Measurements from ENCODE around the gene C3.

DNA sequence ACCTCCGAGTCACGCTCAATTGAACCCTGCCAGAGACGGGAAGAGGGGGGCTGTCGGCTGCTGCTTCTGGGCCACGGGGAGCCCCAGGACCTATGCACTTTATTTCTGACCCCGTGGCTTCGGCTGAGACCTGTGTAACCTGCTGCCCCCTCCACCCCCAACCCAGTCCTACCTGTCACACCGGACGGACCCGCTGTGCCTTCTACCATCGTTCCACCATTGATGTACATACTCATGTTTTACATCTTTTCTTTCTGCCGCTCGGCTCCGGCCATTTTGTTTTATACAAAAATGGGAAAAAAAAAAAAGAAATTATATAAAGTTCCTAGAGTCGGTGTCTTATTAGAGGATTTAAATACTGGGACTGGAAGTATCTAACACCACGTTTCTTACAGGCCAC lies 30.7 kb upstream of the C3 start:
- TF ChIP-seq EZH2 (IDR thresholded peaks at IDR 0.05; ENCODE audit: borderline replicate concordance, low read depth, low read length, severe bottlenecking): no peak
- TF ChIP-seq, protein P1, sequence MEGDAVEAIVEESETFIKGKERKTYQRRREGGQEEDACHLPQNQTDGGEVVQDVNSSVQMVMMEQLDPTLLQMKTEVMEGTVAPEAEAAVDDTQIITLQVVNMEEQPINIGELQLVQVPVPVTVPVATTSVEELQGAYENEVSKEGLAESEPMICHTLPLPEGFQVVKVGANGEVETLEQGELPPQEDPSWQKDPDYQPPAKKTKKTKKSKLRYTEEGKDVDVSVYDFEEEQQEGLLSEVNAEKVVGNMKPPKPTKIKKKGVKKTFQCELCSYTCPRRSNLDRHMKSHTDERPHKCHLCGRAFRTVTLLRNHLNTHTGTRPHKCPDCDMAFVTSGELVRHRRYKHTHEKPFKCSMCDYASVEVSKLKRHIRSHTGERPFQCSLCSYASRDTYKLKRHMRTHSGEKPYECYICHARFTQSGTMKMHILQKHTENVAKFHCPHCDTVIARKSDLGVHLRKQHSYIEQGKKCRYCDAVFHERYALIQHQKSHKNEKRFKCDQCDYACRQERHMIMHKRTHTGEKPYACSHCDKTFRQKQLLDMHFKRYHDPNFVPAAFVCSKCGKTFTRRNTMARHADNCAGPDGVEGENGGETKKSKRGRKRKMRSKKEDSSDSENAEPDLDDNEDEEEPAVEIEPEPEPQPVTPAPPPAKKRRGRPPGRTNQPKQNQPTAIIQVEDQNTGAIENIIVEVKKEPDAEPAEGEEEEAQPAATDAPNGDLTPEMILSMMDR (IDR thresholded peaks at IDR 0.05; ENCODE audit: borderline replicate concordance, extremely low read depth, low read length, poor library complexity, severe bottlenecking): no peak

Data from DND-41 (cell line).